K562 (cell line): ENCODE data around the gene SFXN5. TPM values are rescaled to one million over a fixed set of nuclear protein-coding genes. Genes with fewer than 3 reads are reported as not detected.

Experiments
- ATAC-seq: fragments of 200-7000 bp; cut with Tn5 transposase; 3 replicates; pipeline ENCODE4 v1.9.1; 2020; ENCODE audit warnings: moderate library complexity
- BruUV-seq: library from RNA; stranded (reverse); fragments of 400-500 nt; replicated peaks from 2 replicates; lab custom pipeline; 2021; lab: Mats Ljungman, UMichigan
- CTCF ChIA-PET: fragments of 300-600 bp; formaldehyde crosslinking; extraction: SDS; loops from one replicate; lab custom pipeline; 2021; ENCODE audit warnings: low intra/inter-chr PET ratio; lab: Yijun Ruan, JAX
- POLR2A ChIA-PET: fragments of 300-600, 350-650 bp; sonication (Branson Sonifier 250); formaldehyde crosslinking; extraction: SDS; loops from one replicate; lab custom pipeline; 2021; ENCODE audit warnings: antibody characterized with exemption, inconsistent platforms; lab: Yijun Ruan, JAX
- DNase-seq, 4 experiments: peaks; one replicate each; pipeline versions ENCODE4 v3.0.0 to v3.0.0-alpha.2; 2011 to 2018; ENCODE audit warnings: low spot score in 3 of 4, mixed read lengths in 3 of 4; ENCODE audit errors: extremely low read depth in 1 of 4
- FAIRE-seq: peaks from 2 replicates; lab custom pipeline; 2011; peaks lifted over from hg19 to GRCh38; lab: Jason Lieb, UNC
- H2AFZ ChIP-seq: 2 replicates; pipeline ENCODE4 v1.6.0; 2011; ENCODE audit warnings: low read depth, low read length, control low read depth, inconsistent platforms
- H3K27ac ChIP-seq: fragments of 200-600 bp; 3 replicates; pipeline ENCODE4 v1.8.0; 2011; ENCODE audit warnings: low read depth, mild to moderate bottlenecking, control low read depth, inconsistent platforms, low read length, moderate library complexity, mixed read lengths; ENCODE audit errors: extremely low read depth
- H3K27me3 ChIP-seq, 2 experiments: fragments of 300-600 bp in 1 of 2; 2 replicates in 1 of 2; 3 replicates in 1 of 2; pipeline versions ENCODE4 v1.6.0 to v1.8.0; 2011; ENCODE audit warnings: inconsistent platforms in 2 of 2, low read length in 2 of 2, mild to moderate bottlenecking in 1 of 2, mixed read lengths in 1 of 2, moderate library complexity in 1 of 2; ENCODE audit not compliant: control insufficient read depth in 2 of 2, insufficient read depth in 2 of 2
- H3K36me3 ChIP-seq: fragments of 300-600 bp; 3 replicates; pipeline ENCODE4 v1.8.0; 2011; ENCODE audit warnings: mild to moderate bottlenecking, low read length, inconsistent platforms; ENCODE audit not compliant: control insufficient read depth, insufficient read depth
- H3K4me1 ChIP-seq, 2 experiments: fragments of 200-600 bp in 1 of 2; replicated peaks in 1 of 2; 2 replicates in 1 of 2; 3 replicates in 1 of 2; pipeline versions ENCODE4 v1.5.1 to v1.8.0; 2011; ENCODE audit warnings: inconsistent platforms in 2 of 2, low read length in 2 of 2, mild to moderate bottlenecking in 1 of 2, mixed read lengths in 1 of 2, moderate library complexity in 1 of 2; ENCODE audit not compliant: control insufficient read depth in 2 of 2, insufficient read depth in 2 of 2
- H3K4me2 ChIP-seq: 2 replicates; pipeline ENCODE4 v1.6.1; 2011; ENCODE audit warnings: low read length, control low read depth, inconsistent platforms, mixed read lengths; ENCODE audit not compliant: insufficient read depth
- H3K4me3 ChIP-seq: fragments of 200-600 bp; sonication (generic), shearing (Covaris generic); 2 replicates; pipeline ENCODE4 v1.5.1; 2016; ENCODE audit warnings: control low read depth, inconsistent platforms
- H3K79me2 ChIP-seq: fragments of 200-600 bp; 3 replicates; pipeline ENCODE4 v1.8.0; 2011; ENCODE audit warnings: low read length, inconsistent platforms; ENCODE audit not compliant: control insufficient read depth, insufficient read depth
- H3K9ac ChIP-seq, 2 experiments: 2 replicates each; pipeline versions ENCODE4 v1.6.0 to v1.6.1; 2011; ENCODE audit warnings: low read depth in 2 of 2, low read length in 2 of 2, control low read depth in 1 of 2, inconsistent platforms in 1 of 2, mild to moderate bottlenecking in 1 of 2, mixed read lengths in 1 of 2; ENCODE audit not compliant: insufficient read depth in 1 of 2
- H3K9me1 ChIP-seq: one replicate; pipeline ENCODE4 v1.6.0; 2011; ENCODE audit warnings: inconsistent platforms, mild to moderate bottlenecking, low read length, moderate library complexity; ENCODE audit not compliant: control insufficient read depth, insufficient read depth
- H3K9me3 ChIP-seq: replicated peaks from 2 replicates; pipeline ENCODE4 v1.5.1; 2011; ENCODE audit warnings: low read depth, low read length, inconsistent platforms; ENCODE audit not compliant: control insufficient read depth, insufficient read depth
- H4K20me1 ChIP-seq: replicated peaks from 2 replicates; pipeline ENCODE4 v1.6.1; 2011; ENCODE audit warnings: low read length, inconsistent platforms, mixed read lengths; ENCODE audit not compliant: control insufficient read depth, insufficient read depth
- MNT ChIP-seq, 2 experiments: fragments of 450-650 bp; conservative IDR thresholded peaks; 2 replicates each; pipeline ENCODE4 v1.6.1; 2017; ENCODE audit warnings: mild to moderate bottlenecking in 2 of 2, moderate library complexity in 2 of 2
- WGBS: fragments of 100-300 bp; shearing (Covaris generic); methylation state at CpG from one replicate; pipeline ENCODE4 v1.1.6; 2016; ENCODE audit warnings: low coverage, mixed read lengths; ENCODE audit not compliant: insufficient coverage; ENCODE audit errors: missing lambda C conversion rate; 5-methylcytosine and 5-hydroxymethylcytosine counted together
- in situ Hi-C: fragments of 300-500 bp; cut with MboI; formaldehyde crosslinking; loops from 4 replicates; pipeline ENCODE4 v1.15.0; 2018; ENCODE audit warnings: inconsistent platforms, mixed read lengths
- intact Hi-C: fragments of 100-400 bp; cut with micrococcal nuclease; formaldehyde crosslinking; loops from 2 replicates; pipeline ENCODE4 v1.14.2; 2022
- polyA plus RNA-seq, 8 experiments: library from polyadenylated mRNA; depleted of rRNA in 4 of 8; stranded (reverse) in 5 of 8; unstranded in 3 of 8; fragments of >200 nt; fragmentation: Nextera tagmentation in 2 of 8; fragmentation: Illumina TruSeq in 1 of 8; extraction: Ambion mirVana in 2 of 8; extraction: Trizol in 1 of 8; gene quantifications; 2 replicates each; pipeline versions ENCODE4 v1.2.1 to v1.2.3, GENCODE V29; 2011 to 2014; ENCODE audit warnings: inconsistent platforms in 1 of 8, missing spikeins in 1 of 8
- total RNA-seq, 7 experiments: library from RNA; depleted of rRNA in 6 of 7; stranded (reverse); fragments of >200 nt in 6 of 7; fragmentation: Illumina TruSeq in 2 of 7; extraction: Trizol in 2 of 7; gene quantifications; 2 replicates each; pipeline versions ENCODE4 v1.2.1 to v1.2.3, GENCODE V29; 2011 to 2021; ENCODE audit warnings: low replicate concordance in 1 of 7

Gene SFXN5
- total and polyA plus RNA-seq, 9 of the 15 experiments (the other 6 are each of a cell fraction or from before 2014, with no cell fraction given): 8.3 to 22.6 (median 16.0) TPM

DNA sequence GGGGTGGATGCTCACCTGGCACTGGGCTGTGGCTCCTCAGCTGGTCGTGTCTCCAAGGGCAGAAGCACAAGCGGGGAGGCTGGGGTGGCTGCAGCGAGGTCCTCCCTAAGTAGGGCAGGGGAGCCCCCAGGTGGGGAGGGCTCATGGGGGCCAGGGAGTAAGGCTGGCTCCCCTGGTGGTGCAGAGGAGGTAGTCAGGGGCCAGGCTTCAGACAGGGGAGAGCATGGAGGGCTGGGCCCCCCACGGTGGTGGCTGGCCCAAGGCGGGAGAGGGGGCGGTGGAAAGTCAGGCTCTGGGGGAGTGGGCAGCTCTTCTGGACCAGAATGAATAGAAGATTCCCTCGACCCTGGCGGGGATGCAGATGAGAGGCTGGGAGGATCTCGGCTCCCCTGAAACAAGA is 8.1 kb upstream of the SFXN5 start:
- no peak overlapping the region for H3K9ac ChIP-seq
- in situ Hi-C loops (no loop called here), intact Hi-C loops (no loop called here)
- H4K20me1 ChIP-seq: peaks cover 25% of the 10 kb centered on the region
- H3K4me2 ChIP-seq: no peak overlapping the region
- POLR2A ChIA-PET: interaction anchor here (0.6 kb wide), 2 partner anchors 234 to 576 kb away, joined by 3 read pairs; no protein-coding TSS in a partner anchor
- no peaks in the 10 kb centered on the region for H3K9me1 ChIP-seq
- H3K27ac ChIP-seq: no peak overlapping the region
- H3K79me2 ChIP-seq: no peaks in the 10 kb centered on the region
- BruUV-seq: no TSS peak
- 54% methylated on average over 3 of the region's 9 CpGs for WGBS
- no peak for DNase-seq
- H3K36me3 ChIP-seq: no peaks in the 10 kb centered on the region
- H3K4me3 ChIP-seq: no peak overlapping the region
- H3K27me3 ChIP-seq: peaks cover 0 to 5% of the 10 kb centered on the region in 2 experiments; a peak in 2 of 5 replicates
- H3K9me3 ChIP-seq: no peaks in the 10 kb centered on the region
- no peak for FAIRE-seq
- CTCF ChIA-PET: no interaction called here
- peaks cover 0 to 25% of the 10 kb centered on the region in 2 experiments; a peak in 3 of 5 replicates for H3K4me1 ChIP-seq
- ATAC-seq: no peak
- no peak for TF ChIP-seq MNT (conservative IDR thresholded peaks at IDR 0.05)
- no peak overlapping the region for H2AFZ ChIP-seq
